Measurements from ENCODE around the gene SCYL1. TPM values are rescaled to one million over a fixed set of nuclear protein-coding genes. Genes with fewer than 3 reads are reported as not detected.

SCYL1 gene
- total RNA-seq, 2 experiments from 2014 or later = 57.4 to 60.7 TPM

DNA sequence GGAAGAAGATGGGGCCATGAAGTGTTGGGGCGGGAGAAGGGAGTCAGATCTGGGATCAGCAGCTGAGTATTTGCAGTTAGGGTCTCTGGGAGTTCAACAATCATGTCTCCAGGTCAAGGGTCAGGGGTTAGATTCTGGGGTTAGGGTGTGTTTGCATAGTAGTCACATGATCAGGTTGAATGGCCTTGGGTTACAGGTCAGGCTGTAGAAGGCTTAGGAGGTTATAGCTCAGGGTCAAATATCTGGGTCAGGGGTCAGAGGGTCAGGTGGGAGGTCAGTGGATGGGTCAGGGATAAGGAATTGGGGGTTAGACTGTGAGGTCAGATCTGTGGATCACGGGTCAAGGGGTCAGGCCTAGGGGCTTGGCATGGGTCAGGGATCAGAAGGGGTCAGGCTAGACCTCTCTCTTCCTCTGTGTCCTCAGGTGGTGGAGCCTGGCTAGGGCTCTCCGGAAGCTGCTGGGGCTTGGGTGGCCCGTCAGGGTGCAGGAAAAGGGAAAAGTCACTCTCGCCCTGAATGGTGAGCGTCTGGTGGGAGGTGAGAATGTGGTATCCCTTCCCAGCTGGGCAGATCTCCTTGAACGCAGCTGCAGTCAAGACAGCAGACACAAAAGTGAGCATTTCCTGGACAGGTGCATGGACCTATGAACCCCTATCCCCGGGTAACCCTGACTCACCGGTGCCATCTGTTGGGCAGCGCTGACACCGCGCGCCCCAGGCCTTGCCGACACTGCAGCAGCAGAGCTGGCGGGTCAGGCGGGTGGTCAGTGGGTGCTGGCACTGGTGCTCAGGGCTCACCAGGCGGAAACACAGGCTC is 26.9 kb downstream of the SCYL1 start:
- ChIA-PET CTCF (interaction anchor here (0.5 to 2.4 kb wide), 10 partner anchors 11 to 127 kb away, joined by 3 to 35 read pairs (median 7); partner anchors contain the start of genes FAM89B and SCYL1), POLR2A (interaction anchor here (0.8 to 4.3 kb wide), 12 partner anchors 10 to 198 kb away, joined by 3 to 41 read pairs (median 5); partner anchors contain the start of genes EHBP1L1, FAM89B, MALAT1 and PCNX3)
- TF ChIP-seq, protein P1, sequence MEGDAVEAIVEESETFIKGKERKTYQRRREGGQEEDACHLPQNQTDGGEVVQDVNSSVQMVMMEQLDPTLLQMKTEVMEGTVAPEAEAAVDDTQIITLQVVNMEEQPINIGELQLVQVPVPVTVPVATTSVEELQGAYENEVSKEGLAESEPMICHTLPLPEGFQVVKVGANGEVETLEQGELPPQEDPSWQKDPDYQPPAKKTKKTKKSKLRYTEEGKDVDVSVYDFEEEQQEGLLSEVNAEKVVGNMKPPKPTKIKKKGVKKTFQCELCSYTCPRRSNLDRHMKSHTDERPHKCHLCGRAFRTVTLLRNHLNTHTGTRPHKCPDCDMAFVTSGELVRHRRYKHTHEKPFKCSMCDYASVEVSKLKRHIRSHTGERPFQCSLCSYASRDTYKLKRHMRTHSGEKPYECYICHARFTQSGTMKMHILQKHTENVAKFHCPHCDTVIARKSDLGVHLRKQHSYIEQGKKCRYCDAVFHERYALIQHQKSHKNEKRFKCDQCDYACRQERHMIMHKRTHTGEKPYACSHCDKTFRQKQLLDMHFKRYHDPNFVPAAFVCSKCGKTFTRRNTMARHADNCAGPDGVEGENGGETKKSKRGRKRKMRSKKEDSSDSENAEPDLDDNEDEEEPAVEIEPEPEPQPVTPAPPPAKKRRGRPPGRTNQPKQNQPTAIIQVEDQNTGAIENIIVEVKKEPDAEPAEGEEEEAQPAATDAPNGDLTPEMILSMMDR (IDR thresholded peaks at IDR 0.05) = peak; percentile 78
- Histone ChIP-seq H3K27ac (ENCODE audit: low read depth in 1 of 2, low read length in 2 of 2) (no peak overlapping the region), H3K9me3 (ENCODE audit: control insufficient read depth in 1 of 2, insufficient read depth in 1 of 2, low read length in 2 of 2) (no peaks in the 10 kb centered on the region), H3K36me3 (ENCODE audit: insufficient read depth, low read length) (peaks cover 25% of the 10 kb centered on the region), H3K27me3 (ENCODE audit: control insufficient read depth in 1 of 2, insufficient read depth in 2 of 2, low read length in 2 of 2) (no peaks in the 10 kb centered on the region), H3K4me3 (ENCODE audit: low read length) (no peak overlapping the region), H3K4me1 (ENCODE audit: insufficient read depth, low read length) (peaks cover 88% of the 10 kb centered on the region)
- Mint-ChIP-seq H3K4me3 (peak overlapping the region; percentile 71), H3K36me3 (ENCODE audit: low read depth) (peaks cover 54% of the 10 kb centered on the region), H3K9me3 (no peaks in the 10 kb centered on the region), H3K27ac (peak overlapping the region; percentile 82), H3K4me1 (ENCODE audit: low read depth) (peaks cover 83% of the 10 kb centered on the region), H3K27me3 (no peaks in the 10 kb centered on the region)
- ATAC-seq (ENCODE audit: poor library complexity) (peak; percentile 37), DNase-seq (peak; percentile 49 to 83 (median 64))
- intact Hi-C loops (cut with DNase I, micrococcal nuclease) = loop anchor here (1.0 to 2.0 kb wide), 3 partner anchors 10 to 17 kb away; no protein-coding TSS in a partner anchor

DNA sequence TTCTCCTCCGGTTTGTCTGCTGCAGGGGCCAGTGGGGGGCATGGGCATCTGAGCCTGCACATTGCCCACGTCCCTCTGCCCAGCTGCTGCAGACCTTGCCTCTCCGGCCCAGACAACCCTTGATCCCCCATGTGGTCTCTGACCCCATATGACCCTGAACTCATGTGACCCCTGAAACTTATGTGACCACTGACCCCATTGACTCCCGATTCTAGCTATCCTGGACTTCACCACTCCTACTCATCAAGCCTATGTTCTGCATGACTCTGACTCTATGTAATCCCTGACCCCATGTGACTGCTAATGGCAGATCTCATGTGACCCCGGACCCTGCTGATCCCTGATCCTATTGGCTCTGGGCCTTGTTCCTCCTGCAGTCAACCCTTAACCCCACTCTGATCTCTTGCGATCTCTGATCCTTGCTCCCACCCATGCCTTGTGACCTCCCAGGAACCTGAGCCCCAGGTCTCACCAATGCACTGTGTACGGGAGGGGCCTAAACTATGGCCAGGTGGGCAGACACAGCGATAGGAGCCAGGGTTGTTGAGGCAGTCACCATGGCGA is 27.6 kb downstream of the SCYL1 start:
- Mint-ChIP-seq H3K27me3 (no peaks in the 10 kb centered on the region), H3K9me3 (no peaks in the 10 kb centered on the region), H3K4me3 (peak overlapping the region; percentile 71), H3K27ac (peak overlapping the region; percentile 82), H3K4me1 (ENCODE audit: low read depth) (peaks cover 84% of the 10 kb centered on the region), H3K36me3 (ENCODE audit: low read depth) (peaks cover 57% of the 10 kb centered on the region)
- Histone ChIP-seq H3K4me3 (ENCODE audit: low read length) (no peak overlapping the region), H3K36me3 (ENCODE audit: insufficient read depth, low read length) (peaks cover 25% of the 10 kb centered on the region), H3K27me3 (ENCODE audit: control insufficient read depth in 1 of 2, insufficient read depth in 2 of 2, low read length in 2 of 2) (no peaks in the 10 kb centered on the region), H3K9me3 (ENCODE audit: control insufficient read depth in 1 of 2, insufficient read depth in 1 of 2, low read length in 2 of 2) (no peaks in the 10 kb centered on the region), H3K4me1 (ENCODE audit: insufficient read depth, low read length) (peaks cover 88% of the 10 kb centered on the region), H3K27ac (ENCODE audit: low read depth in 1 of 2, low read length in 2 of 2) (peak overlapping the region in 1 of 2 donors; percentile 72)
- intact Hi-C loops (cut with DNase I, micrococcal nuclease) = loop anchor here (1.0 to 2.0 kb wide), 3 partner anchors 11 to 16 kb away; no protein-coding TSS in a partner anchor
- TF ChIP-seq, protein P1 (IDR thresholded peaks at IDR 0.05) = no peak
- DNase-seq (no peak), ATAC-seq (ENCODE audit: poor library complexity) (no peak)
- ChIA-PET CTCF (interaction anchor here (0.5 to 2.4 kb wide), 10 partner anchors 10 to 128 kb away, joined by 3 to 35 read pairs (median 7); partner anchors contain the start of genes FAM89B and SCYL1), POLR2A (interaction anchor here (0.7 to 4.3 kb wide), 14 partner anchors 11 to 198 kb away, joined by 3 to 41 read pairs (median 4); partner anchors contain the start of genes EHBP1L1, FAM89B, MALAT1 and NEAT1)

DNA sequence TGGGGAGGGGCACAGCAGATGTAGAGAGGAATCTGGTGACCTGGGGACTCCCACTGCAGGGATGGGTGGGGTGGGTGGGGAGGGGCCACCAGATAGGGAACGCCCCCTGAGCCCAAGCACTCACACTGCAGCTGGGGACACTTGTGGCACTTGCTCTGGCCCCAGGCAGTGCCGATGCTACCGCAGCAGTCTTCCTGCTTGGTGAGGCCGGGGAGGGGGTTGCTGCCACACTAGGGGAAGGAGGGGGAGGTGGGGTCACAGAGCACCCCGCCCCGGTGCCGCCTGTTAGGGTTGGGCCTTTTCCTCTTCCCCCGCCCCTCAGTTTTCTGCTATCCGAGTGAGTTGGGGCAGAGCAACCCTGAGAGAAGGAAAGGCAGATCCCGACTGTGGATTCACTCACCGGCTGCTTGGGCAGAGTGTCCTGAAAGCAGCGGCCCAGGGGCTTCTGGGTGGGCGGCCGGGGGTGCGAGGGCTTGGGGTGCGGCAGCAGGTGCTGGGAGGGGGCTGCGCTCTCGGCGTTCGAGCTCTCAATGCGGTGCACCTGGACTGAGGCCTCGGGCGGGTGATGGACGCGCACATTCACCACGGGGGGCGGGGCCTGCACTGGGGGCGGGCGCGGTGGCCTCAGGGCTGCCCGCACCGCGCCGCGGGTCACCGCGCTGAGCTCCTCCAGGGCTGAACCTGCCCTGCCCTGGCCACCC is 28.6 kb downstream of the SCYL1 start:
- no peaks in the 10 kb centered on the region for H3K27me3 Mint-ChIP-seq
- Histone ChIP-seq H3K9me3 (ENCODE audit: control insufficient read depth in 1 of 2, insufficient read depth in 1 of 2, low read length in 2 of 2) (no peaks in the 10 kb centered on the region), H3K27me3 (ENCODE audit: control insufficient read depth in 1 of 2, insufficient read depth in 2 of 2, low read length in 2 of 2) (no peaks in the 10 kb centered on the region), H3K4me3 (ENCODE audit: low read length) (peak overlapping the region; percentile 30), H3K27ac (ENCODE audit: low read depth in 1 of 2, low read length in 2 of 2) (peak overlapping the region in 1 of 2 donors; percentile 72), H3K4me1 (ENCODE audit: insufficient read depth, low read length) (peaks cover 79% of the 10 kb centered on the region), H3K36me3 (ENCODE audit: insufficient read depth, low read length) (peaks cover 24% of the 10 kb centered on the region)
- peak overlapping the region; percentile 82 for H3K27ac Mint-ChIP-seq
- intact Hi-C loops (cut with DNase I, micrococcal nuclease) = loop anchor here in 1 of 2 experiments (2.0 kb wide), 1 partner anchor 15 kb away; no protein-coding TSS in a partner anchor
- peak; percentile 84 for ATAC-seq (ENCODE audit: poor library complexity)
- CTCF ChIA-PET = interaction anchor here (1.3 to 2.4 kb wide), 2 partner anchors 13 to 19 kb away, joined by 5 to 13 read pairs; partner anchors contain the start of gene FAM89B
- POLR2A ChIA-PET = interaction anchor here (0.7 to 4.3 kb wide), 11 partner anchors 12 to 774 kb away, joined by 3 to 41 read pairs (median 4); partner anchors contain the start of genes EHBP1L1, FAM89B, NEAT1 and PCNX3
- peaks cover 48% of the 10 kb centered on the region for H3K36me3 Mint-ChIP-seq (ENCODE audit: low read depth)
- TF ChIP-seq, protein P1 (IDR thresholded peaks at IDR 0.05) = no peak
- DNase-seq = peak; percentile 67 to 91 (median 81)
- peaks cover 74% of the 10 kb centered on the region for H3K4me1 Mint-ChIP-seq (ENCODE audit: low read depth)
- H3K9me3 Mint-ChIP-seq = no peaks in the 10 kb centered on the region
- peak overlapping the region; percentile 74 for H3K4me3 Mint-ChIP-seq

Measured in CD4-positive, alpha-beta T cell (primary cell).